SHP77 treated with DMSO at 0.1 percent for 48 hours (cell line): ENCODE data around the gene SFMBT2.
A peak's percentile ranks its signal among the peaks of the same experiment; 100 is the strongest.

Experiments
- DNase-seq: peaks from one replicate; lab custom pipeline; 2025; lab: John Stamatoyannopoulos, UW

The SFMBT2 gene

DNA sequence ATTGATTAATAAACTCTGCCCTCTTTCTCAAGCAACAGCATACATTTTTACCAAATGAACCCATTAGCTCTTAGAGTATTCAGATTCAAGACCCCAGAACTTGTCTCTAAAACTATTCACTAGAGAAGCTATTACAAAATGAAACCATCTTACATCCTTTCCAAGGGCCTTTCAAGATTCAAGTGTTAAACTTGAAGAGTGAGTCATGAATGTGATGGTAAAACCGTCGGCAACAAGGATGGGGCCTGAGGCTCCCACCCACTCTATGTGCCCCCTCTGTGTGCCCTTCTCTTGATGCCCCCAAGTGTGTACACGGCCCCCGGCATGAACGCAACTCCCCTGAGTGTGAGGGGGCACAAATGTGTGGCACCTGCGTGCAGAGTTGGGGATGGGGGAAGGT is 46.4 kb downstream of the SFMBT2 start:
- DNase-seq = no peak

- DNase-seq = no peak
Observed at GRCh38 chr10:7363700-7364099, 47.1 kb downstream of the SFMBT2 start.

GRCh38 chr10:7362471-7362870 is 48.4 kb downstream of the SFMBT2 start:
- no peak for DNase-seq

GRCh38 chr10:7361316-7361715 is 49.5 kb downstream of the SFMBT2 start:
- DNase-seq = no peak

GRCh38 chr10:7359954-7360353 is 50.9 kb downstream of the SFMBT2 start:
- no peak for DNase-seq

DNA sequence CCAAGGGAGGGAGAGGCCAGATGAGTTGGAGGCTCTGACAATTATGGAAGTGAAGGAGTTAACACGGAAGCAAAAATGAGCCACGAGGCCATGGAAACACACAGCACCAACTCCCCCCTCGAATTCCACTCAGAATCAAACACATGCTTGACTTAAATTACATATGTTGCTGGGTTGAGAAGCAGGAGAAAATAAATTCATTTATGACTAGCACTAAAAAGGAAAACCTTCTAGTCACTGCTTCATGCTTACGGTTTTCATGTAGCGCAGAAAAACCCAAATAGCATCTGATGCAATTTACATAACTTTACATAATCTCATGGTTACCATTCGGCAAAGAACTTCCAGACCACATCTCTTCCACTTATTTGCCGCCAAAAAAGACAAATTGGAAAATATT is 51.5 kb downstream of the SFMBT2 start:
- DNase-seq = no peak

DNA sequence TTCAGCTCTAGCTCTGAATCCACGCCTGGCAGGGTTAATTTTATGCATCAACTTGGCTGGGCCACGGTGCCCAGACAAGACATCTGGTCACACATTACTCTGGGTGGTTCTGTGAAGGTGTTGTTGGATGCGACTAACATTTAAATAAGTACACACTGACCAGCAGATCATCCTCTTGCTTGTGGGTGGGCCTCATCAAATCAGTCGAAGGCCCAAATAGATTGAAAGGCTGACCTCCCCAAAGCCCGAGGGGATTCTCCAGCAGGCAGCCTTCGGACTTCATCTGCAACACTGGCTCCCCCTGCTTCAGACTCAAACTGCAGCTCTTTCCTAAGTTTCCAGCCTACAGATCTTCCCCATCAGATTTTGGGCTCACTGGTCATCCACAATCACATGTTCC is 53.6 kb downstream of the SFMBT2 start:
- DNase-seq = no peak

- DNase-seq = no peak
Observed at GRCh38 chr10:7354330-7355047, 56.3 kb downstream of the SFMBT2 start.

DNA sequence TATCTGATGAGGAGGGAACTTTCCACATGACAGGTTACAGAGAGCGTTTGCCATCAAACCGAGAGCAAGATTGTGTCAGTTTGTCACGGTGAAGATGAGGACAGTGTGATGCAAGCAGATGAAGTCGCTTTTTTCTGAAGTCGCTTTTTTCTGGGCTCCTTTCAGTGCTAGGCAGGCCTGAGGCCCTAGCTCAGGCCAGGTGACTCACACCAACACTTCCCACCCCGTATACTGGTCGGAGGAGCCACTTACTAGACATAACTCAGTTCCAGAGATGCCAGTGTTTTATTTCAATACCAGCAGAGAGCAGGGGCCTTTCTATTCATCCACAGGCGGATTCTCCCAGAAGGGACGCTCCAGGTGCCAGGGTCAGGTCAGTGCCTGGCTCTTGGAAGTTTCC is 58.9 kb downstream of the SFMBT2 start:
- DNase-seq = no peak

DNA sequence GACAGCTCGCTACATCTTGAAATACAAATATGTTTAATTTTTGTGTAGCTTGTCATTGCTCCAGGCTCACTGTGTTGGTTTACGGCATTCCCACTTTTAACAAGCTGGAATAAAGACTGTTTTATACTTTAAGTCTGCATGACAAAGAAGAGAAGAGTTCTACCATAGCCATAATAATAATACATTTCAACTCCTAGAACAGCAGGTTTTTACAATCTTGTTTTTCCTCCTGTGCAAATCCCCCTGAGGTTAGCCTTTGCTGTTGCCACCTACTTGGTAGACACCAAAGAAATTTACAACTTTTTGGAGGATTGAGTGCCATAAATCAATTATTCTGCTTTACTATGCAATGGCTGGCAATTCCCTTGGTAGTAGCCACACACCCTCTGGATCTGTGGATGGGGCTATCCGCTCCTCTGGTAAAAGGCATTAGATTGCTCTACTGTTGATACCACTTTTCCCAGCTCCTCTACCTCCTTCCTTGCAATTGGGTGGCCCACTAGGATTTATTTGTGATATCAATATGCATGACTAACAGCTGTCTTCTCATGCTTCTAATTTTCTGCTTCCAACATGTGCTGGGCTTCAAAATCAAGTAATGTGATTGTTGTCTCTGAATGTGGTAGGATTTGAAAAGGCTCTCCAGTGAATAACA is 60.2 kb downstream of the SFMBT2 start:
- DNase-seq = no peak

GRCh38 chr10:7345717-7346116 is 65.1 kb downstream of the SFMBT2 start:
- no peak for DNase-seq

DNA sequence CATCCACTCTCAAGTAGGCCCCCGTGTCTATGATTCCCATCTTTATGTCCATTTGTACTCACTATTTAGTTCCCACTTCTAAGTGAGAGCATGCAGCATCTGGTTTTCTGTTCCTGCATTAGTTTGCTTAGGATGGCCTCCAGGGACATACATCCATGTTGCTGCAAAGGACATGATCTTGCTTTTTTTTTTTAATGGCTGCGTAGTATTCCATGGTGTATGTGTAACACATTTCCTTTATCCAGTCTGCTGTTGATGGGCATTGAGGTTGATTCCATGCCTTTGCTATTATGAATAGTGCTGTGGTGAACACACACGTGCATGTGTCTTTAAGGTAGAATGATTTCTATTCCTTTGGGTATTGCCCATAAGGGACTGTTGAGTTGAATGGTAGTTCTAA is 67.8 kb downstream of the SFMBT2 start:
- DNase-seq = no peak

- no peak for DNase-seq
Observed at GRCh38 chr10:7340179-7340874, 70.5 kb downstream of the SFMBT2 start.

DNA sequence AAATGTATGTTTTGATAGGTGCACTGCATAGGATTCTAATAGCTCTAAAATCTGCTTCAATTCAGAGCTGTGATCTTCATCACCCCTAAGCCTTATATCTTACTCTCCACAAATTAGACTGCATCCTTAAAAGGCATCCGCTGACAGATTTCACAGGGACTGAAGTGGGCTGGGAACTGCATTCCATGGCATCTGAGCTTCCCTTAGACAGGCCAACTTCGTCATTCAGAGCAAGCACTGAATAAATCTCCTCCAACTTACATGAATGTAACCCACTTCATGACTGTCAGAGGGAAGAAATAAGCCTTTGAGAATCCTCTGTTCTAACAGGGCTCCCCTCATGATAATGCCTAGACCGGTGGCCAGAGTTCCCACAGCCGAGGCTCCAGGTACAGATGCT is 71.3 kb downstream of the SFMBT2 start:
- no peak for DNase-seq

DNA sequence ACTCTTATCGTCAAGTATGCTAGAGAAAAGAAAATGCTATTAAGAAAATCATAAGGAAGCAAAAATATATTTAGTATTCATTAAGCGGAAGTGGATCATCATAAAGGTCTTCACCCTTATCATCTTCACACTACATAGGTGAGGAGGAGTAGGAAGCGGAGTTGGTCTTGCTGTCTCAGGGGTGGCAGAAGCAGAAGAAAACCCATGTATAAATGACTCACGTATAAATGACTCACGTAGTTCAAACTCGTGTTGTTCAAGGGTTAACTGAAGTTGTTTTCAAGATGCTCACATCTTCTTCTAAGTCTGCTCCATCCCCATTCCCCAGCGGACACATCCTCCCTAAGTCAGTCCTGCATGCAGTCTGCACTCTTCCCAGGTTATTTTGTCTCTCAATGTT is 72.4 kb downstream of the SFMBT2 start:
- no peak for DNase-seq

DNA sequence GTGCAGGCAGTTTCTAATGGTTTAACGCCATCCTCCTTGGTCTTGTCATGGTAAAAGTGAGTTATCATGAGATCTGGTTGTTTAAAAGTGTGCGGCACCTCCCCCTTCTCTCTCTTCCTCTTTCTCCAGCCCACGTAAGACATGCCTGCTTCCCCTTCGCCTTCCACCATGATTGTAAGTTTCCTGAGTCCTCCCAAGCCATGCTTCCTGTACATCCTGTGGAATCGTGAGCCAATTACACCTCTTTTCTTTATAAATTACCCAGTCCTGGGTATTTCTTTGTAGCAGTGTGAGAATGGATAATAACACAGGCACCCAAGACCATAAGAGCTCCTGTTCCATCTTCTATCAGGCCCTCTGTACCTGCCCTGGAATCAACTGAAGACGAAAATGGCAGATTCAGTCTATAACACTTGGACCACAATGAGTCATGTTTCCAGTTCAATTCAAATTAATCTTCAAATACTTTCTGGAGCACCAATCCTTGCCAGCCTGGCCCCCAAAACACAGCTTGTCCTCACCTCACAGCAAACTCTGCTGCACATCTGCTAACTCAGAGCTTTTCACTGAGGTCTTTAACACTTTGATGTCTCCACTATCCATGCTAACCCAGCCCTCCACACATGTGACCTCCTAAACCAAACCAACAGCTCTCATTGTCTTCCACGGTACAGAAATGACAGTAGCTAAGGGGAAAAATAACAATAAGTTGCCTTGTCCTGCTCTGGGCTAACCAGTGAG is 73.2 kb downstream of the SFMBT2 start:
- no peak for DNase-seq

GRCh38 chr10:7335977-7336376 is 74.9 kb downstream of the SFMBT2 start:
- no peak for DNase-seq

DNA sequence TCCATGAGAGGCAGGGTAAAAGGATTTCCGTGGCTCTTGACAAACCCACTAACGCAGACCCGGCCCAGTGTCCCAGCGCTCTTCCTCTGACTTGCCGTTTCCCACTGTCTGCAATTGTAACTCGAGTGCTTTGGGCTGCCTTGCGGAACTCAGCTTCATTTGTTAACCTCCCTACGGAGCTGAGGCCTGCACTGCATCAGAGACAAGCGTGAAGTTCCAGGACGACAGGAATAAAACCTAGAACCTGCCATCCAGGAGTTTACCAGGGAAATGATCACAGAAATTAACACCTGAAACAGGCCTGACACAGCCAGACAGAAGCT is 76.2 kb downstream of the SFMBT2 start:
- DNase-seq = peak; percentile 57

- DNase-seq = peak; percentile 78
Observed at GRCh38 chr10:7333961-7334641, 76.7 kb downstream of the SFMBT2 start.

GRCh38 chr10:7329219-7329618 is 81.6 kb downstream of the SFMBT2 start:
- DNase-seq = no peak

- no peak for DNase-seq
Observed at GRCh38 chr10:7327885-7328284, 82.9 kb downstream of the SFMBT2 start.

GRCh38 chr10:7322623-7323022 is 88.2 kb downstream of the SFMBT2 start:
- DNase-seq = no peak
